Measurements from ENCODE around the gene FGF12.
A peak's percentile ranks its signal among the peaks of the same experiment; 100 is the strongest.
"Not testable (repeated sequence)": the region's sequence is repeated elsewhere in the genome, so short reads cannot be mapped to it uniquely, and the experiment has no call there.

Gene FGF12

GRCh38 chr3:192727032-192727847 lies at the start of gene FGF12:
TSS of gene FGF12 (minus strand) at chr3:192727541.
- peak; percentile 93 to 97 for DNase-seq

GRCh38 chr3:192774341-192774740 lies 47.0 kb upstream of the FGF12 start:
- DNase-seq = not testable (repeated sequence)

GRCh38 chr3:192772240-192772894 lies 45.0 kb upstream of the FGF12 start:
- DNase-seq = peak; percentile 32 to 72

GRCh38 chr3:192758654-192759053 lies 31.3 kb upstream of the FGF12 start:
- DNase-seq = no peak

GRCh38 chr3:192751148-192751547 lies 23.8 kb upstream of the FGF12 start:
- no peak for DNase-seq

- no peak for DNase-seq
Measured at GRCh38 chr3:192750201-192750600, 22.9 kb upstream of the FGF12 start.

- no peak for DNase-seq
Measured at GRCh38 chr3:192747746-192748145, 20.4 kb upstream of the FGF12 start.

- DNase-seq = no peak
Measured at GRCh38 chr3:192747145-192747544, 19.8 kb upstream of the FGF12 start.

- DNase-seq = no peak
Measured at GRCh38 chr3:192745150-192745549, 17.8 kb upstream of the FGF12 start.

- not testable (repeated sequence) for DNase-seq
Measured at GRCh38 chr3:192744604-192745003, 17.3 kb upstream of the FGF12 start.

GRCh38 chr3:192737506-192737905 lies 10.2 kb upstream of the FGF12 start:
- DNase-seq = no peak

GRCh38 chr3:192731233-192731632 lies 3.9 kb upstream of the FGF12 start:
- no peak for DNase-seq

- peak; percentile 29 to 37 for DNase-seq
Measured at GRCh38 chr3:192726385-192726784, 956 bp downstream of the FGF12 start.

- no peak for DNase-seq
Measured at GRCh38 chr3:192719964-192720363, 7.4 kb downstream of the FGF12 start.

GRCh38 chr3:192718156-192718555 lies 9.2 kb downstream of the FGF12 start:
- no peak for DNase-seq

- no peak for DNase-seq
Measured at GRCh38 chr3:192715126-192715525, 12.2 kb downstream of the FGF12 start.

GRCh38 chr3:192711126-192711525 lies 16.2 kb downstream of the FGF12 start:
- not testable (repeated sequence) for DNase-seq

- DNase-seq = no peak
Measured at GRCh38 chr3:192710366-192710765, 17.0 kb downstream of the FGF12 start.

GRCh38 chr3:192706272-192706671 lies 21.1 kb downstream of the FGF12 start:
- DNase-seq = no peak

GRCh38 chr3:192700885-192701284 lies 26.5 kb downstream of the FGF12 start:
- DNase-seq = no peak

- DNase-seq = no peak
Measured at GRCh38 chr3:192696943-192697587, 30.3 kb downstream of the FGF12 start.

- DNase-seq = no peak
Measured at GRCh38 chr3:192687488-192688152, 39.7 kb downstream of the FGF12 start.

GRCh38 chr3:192685801-192686200 lies 41.5 kb downstream of the FGF12 start:
- DNase-seq = no peak

Data from NCI-H526 (cell line).